Measurements from ENCODE around the gene TIMP2.

TIMP2 gene

DNA sequence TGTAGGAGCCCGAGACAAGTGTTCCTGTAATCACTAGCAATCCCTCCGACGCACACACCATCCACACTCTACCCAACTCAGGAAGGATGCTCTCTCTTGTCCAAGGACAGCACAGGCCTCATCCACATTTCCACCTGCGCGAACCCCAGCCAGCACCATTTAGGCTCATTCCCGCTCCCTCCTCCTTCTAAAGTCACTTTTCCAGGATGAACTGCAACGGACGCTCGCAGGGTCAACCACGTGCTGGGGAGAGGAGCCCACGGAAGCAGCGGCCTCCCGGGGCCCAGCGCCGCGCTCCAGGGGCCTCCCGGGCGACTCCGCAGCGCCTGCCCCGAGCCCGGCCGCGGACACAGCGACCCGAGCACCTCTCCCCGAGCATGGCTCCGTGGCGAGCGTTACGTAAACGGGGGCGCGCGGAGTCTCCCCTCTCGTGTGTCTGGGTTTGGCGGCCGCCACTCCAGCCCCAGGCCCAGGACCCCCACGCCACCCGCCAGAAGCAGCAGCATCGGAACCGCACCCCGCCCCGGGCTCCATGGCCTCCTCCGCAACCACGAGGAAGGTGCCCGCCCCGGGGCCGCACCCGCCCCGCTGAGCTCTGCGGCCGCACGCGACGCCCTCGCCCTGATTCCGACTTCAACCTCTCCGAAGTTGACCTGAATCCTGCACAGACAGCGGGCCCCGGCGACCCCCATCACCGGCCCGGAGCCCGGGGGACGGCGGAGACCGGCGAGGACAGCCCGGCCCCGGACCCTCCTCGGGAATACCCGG lies 85.2 kb downstream of the TIMP2 start:
- H3K36me3 ChIP-seq (ENCODE audit: control insufficient read depth in 1 of 2, insufficient read depth in 2 of 2, low read length in 2 of 2) = peaks cover 27 to 28% of the 10 kb centered on the region in 2 donors
- H3K27ac ChIP-seq (ENCODE audit: low read length) = peak overlapping the region; percentile 91
- no peaks in the 10 kb centered on the region for H3K27me3 ChIP-seq (ENCODE audit: low read depth, low read length)
- peak overlapping the region; percentile 77 to 79 for H3K4me3 ChIP-seq (ENCODE audit: low read depth in 1 of 2, low read length in 2 of 2)
- H3K4me1 ChIP-seq (ENCODE audit: control insufficient read depth in 1 of 2, insufficient read depth in 2 of 2, low read length in 2 of 2) = peaks cover 15 to 22% of the 10 kb centered on the region in 2 donors
- H3K9me3 ChIP-seq (ENCODE audit: control insufficient read depth in 1 of 2, low read length in 2 of 2) = no peaks in the 10 kb centered on the region

DNA sequence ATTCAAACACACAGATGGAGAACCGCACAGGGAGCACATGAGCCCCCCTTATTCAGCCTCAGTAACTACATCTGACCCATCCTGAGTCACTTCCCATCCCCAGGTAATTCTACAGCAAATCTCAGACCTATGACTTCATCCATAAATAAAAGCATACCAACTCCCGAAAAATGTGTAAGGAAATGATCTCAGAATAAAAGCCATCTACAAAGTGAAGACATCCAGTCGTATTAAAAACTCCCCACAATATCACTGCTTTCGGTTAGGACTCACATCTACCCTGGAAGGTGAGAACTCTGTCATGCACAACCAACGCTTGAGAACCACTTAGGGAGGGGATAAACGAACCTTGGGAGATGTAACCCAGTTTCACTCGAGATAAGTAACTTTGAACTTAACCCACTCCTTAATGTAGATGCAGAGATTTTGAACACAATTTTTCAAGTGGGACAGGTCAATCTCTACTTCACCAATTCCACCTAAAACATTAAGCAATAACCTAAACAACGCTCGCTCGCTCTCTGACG lies 85.9 kb downstream of the TIMP2 start:
- Histone ChIP-seq H3K27me3 (ENCODE audit: low read depth, low read length) (no peaks in the 10 kb centered on the region), H3K27ac (ENCODE audit: low read length) (peak overlapping the region; percentile 91), H3K36me3 (ENCODE audit: control insufficient read depth in 1 of 2, insufficient read depth in 2 of 2, low read length in 2 of 2) (peaks cover 32 to 34% of the 10 kb centered on the region in 2 donors), H3K4me3 (ENCODE audit: low read depth in 1 of 2, low read length in 2 of 2) (peak overlapping the region; percentile 77 to 79), H3K4me1 (ENCODE audit: control insufficient read depth in 1 of 2, insufficient read depth in 2 of 2, low read length in 2 of 2) (peaks cover 15 to 22% of the 10 kb centered on the region in 2 donors), H3K9me3 (ENCODE audit: control insufficient read depth in 1 of 2, low read length in 2 of 2) (no peaks in the 10 kb centered on the region)

DNA sequence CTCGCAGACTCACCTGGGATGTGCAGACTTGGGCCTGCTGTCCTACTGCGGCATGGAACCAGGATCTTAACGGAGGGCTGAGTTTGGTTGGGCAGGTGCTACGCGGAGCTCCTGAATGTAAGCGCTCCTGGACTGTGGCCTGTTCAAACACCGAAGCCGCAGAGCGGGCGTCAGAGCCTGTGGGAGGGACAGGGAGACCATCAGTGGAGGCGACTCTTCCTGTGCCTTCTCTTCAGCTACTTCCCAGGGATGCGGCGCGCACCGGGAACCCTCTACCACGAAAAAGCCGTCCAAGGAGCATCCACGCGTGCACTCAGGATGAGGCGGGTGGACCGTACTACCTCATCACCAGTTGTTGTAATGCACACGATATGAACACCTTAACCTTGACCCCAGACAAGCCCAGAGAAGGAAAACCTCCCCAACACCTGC lies 86.6 kb downstream of the TIMP2 start:
- Histone ChIP-seq H3K4me3 (ENCODE audit: low read depth in 1 of 2, low read length in 2 of 2) (peak overlapping the region; percentile 77 to 79), H3K27ac (ENCODE audit: low read length) (peak overlapping the region; percentile 91), H3K4me1 (ENCODE audit: control insufficient read depth in 1 of 2, insufficient read depth in 2 of 2, low read length in 2 of 2) (peaks cover 15 to 22% of the 10 kb centered on the region in 2 donors), H3K27me3 (ENCODE audit: low read depth, low read length) (no peaks in the 10 kb centered on the region), H3K9me3 (ENCODE audit: control insufficient read depth in 1 of 2, low read length in 2 of 2) (no peaks in the 10 kb centered on the region), H3K36me3 (ENCODE audit: control insufficient read depth in 1 of 2, insufficient read depth in 2 of 2, low read length in 2 of 2) (peaks cover 39 to 41% of the 10 kb centered on the region in 2 donors)

DNA sequence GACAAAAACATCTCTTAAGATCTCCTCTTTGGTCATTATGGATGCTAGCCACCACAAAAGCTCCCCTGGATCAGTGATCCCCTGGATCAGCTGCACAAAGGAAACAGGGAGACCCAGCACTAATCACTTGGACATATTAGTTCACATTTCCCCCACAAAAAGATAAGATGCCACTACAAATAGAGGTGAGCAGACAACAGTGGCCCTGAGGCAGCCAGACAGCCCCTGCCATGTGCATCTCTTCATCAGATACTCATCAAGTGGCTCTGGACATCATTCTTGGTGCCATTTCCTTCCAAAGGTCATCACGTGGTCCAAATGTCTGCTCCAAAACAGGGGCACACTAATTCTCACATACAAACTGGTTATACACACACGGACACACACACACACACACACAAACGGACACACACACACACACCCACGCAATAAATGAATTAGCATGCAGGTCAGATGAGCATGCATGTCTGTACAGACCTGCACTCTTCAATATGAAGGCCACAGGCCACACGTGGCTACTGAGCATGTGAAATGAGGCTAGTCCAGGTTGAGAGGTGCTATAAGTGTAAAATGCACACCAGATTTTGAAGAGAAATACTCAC lies 88.7 kb downstream of the TIMP2 start:
- no peak overlapping the region for H3K27ac ChIP-seq (ENCODE audit: low read length)
- no peak overlapping the region for H3K4me3 ChIP-seq (ENCODE audit: low read depth in 1 of 2, low read length in 2 of 2)
- no peaks in the 10 kb centered on the region for H3K27me3 ChIP-seq (ENCODE audit: low read depth, low read length)
- H3K9me3 ChIP-seq (ENCODE audit: control insufficient read depth in 1 of 2, low read length in 2 of 2) = no peaks in the 10 kb centered on the region
- peaks cover 58 to 59% of the 10 kb centered on the region in 2 donors for H3K36me3 ChIP-seq (ENCODE audit: control insufficient read depth in 1 of 2, insufficient read depth in 2 of 2, low read length in 2 of 2)
- H3K4me1 ChIP-seq (ENCODE audit: control insufficient read depth in 1 of 2, insufficient read depth in 2 of 2, low read length in 2 of 2) = peaks cover 13 to 20% of the 10 kb centered on the region in 2 donors

DNA sequence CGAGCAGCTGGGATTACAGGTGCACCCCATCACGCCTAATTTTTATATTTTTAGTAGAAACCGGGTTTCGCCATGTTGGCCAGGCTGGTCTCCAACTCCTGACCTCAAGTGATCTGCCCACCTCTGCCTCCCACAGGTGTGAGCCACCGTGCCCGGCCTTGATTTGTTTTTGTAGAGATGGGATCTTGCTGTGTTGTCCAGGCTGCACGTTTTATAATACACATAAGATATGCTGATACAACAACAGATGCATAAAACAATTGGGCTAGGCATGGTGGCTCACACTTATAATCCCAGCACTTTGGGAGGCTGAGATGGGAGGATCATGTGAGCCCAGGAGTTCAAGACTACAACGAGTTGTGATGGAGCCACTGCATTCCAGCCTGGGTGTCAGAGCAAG lies 90.6 kb downstream of the TIMP2 start:
- H3K9me3 ChIP-seq (ENCODE audit: control insufficient read depth in 1 of 2, low read length in 2 of 2) = no peaks in the 10 kb centered on the region
- H3K4me3 ChIP-seq (ENCODE audit: low read depth in 1 of 2, low read length in 2 of 2) = no peak overlapping the region
- H3K4me1 ChIP-seq (ENCODE audit: control insufficient read depth in 1 of 2, insufficient read depth in 2 of 2, low read length in 2 of 2) = peaks cover 9 to 13% of the 10 kb centered on the region in 2 donors
- H3K27me3 ChIP-seq (ENCODE audit: low read depth, low read length) = no peaks in the 10 kb centered on the region
- no peak overlapping the region for H3K27ac ChIP-seq (ENCODE audit: low read length)
- peaks cover 66 to 72% of the 10 kb centered on the region in 2 donors for H3K36me3 ChIP-seq (ENCODE audit: control insufficient read depth in 1 of 2, insufficient read depth in 2 of 2, low read length in 2 of 2)

DNA sequence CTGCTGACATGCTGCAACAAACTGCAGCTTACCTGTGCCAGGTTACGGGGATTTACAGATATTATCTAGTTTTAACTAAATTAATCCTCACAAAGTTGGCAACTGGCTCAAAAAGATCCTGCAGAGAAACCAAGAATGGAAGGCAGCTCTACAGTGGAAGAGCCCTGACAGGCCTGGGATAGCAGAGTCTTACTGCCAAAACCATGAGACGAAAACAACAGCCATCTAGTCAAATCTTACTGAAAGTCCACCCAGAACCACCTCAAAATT lies 92.7 kb downstream of the TIMP2 start:
- Histone ChIP-seq H3K27me3 (ENCODE audit: low read depth, low read length) (no peaks in the 10 kb centered on the region), H3K4me3 (ENCODE audit: low read depth in 1 of 2, low read length in 2 of 2) (no peak overlapping the region), H3K27ac (ENCODE audit: low read length) (no peak overlapping the region), H3K36me3 (ENCODE audit: control insufficient read depth in 1 of 2, insufficient read depth in 2 of 2, low read length in 2 of 2) (peaks cover 75 to 91% of the 10 kb centered on the region in 2 donors), H3K4me1 (ENCODE audit: control insufficient read depth in 1 of 2, insufficient read depth in 2 of 2, low read length in 2 of 2) (no peaks in the 10 kb centered on the region), H3K9me3 (ENCODE audit: control insufficient read depth in 1 of 2, low read length in 2 of 2) (no peaks in the 10 kb centered on the region)

DNA sequence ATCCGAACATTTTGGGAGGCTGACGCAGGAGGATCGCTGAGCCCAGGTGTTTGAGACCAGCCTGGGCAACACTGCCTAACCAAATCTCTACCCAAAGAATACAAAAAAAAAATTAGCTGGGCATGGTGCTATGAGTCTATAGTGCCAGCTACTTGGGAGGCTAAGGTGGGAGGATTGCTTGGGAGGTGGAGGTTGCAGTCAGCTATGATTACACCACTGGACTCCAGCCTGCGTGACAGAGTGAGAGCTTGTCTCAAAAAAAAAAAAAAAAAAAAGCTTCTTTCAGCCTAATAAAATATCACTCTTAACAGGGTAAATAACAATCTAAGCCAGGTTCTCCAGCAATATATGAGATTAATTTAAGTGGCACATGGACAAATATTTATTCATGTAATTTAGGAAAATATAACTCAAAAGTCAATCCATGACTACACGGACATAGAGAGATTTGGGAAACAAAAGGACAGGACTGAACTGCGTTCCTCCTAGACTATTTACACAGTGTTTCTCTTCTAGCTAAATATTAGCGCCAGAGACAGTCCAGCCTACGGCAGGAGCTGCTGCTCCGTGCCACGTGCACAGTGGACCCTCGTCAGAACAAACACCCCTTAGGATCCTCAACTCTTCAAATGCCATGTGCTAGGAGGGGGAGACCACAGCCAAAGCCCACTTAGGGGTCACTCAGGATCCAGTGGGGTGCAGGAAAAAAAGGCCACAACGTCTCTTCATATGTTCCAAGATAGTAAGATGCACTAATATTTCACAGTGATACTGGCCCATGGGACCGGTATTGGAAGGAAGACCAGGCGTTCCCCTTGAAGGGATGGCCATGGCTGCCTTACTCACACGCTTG lies 93.3 kb downstream of the TIMP2 start:
- Histone ChIP-seq H3K4me3 (ENCODE audit: low read depth in 1 of 2, low read length in 2 of 2) (no peak overlapping the region), H3K36me3 (ENCODE audit: control insufficient read depth in 1 of 2, insufficient read depth in 2 of 2, low read length in 2 of 2) (peaks cover 70 to 92% of the 10 kb centered on the region in 2 donors), H3K4me1 (ENCODE audit: control insufficient read depth in 1 of 2, insufficient read depth in 2 of 2, low read length in 2 of 2) (no peaks in the 10 kb centered on the region), H3K27me3 (ENCODE audit: low read depth, low read length) (no peaks in the 10 kb centered on the region), H3K9me3 (ENCODE audit: control insufficient read depth in 1 of 2, low read length in 2 of 2) (no peaks in the 10 kb centered on the region), H3K27ac (ENCODE audit: low read length) (no peak overlapping the region)

DNA sequence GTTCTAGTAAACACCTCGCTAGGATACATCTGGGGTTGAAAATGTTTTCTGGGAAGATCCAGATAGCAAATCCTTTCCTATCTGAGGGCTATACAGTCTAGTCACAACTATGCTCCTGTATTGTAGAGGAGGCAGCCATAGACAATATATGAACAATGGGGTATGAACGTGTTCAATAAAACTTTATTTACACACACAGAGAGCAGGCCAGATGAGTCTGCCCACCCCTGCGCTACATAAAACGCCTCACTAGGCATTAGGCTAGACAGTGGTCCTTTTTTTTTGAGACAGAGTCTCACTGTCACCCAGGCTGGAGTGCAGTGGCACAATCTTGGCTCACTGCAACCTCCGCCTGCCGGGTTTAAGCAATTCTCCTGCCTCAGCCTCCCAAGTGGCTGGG lies 95.7 kb downstream of the TIMP2 start:
- H3K4me1 ChIP-seq (ENCODE audit: control insufficient read depth in 1 of 2, insufficient read depth in 2 of 2, low read length in 2 of 2) = no peaks in the 10 kb centered on the region
- no peak overlapping the region for H3K4me3 ChIP-seq (ENCODE audit: low read depth in 1 of 2, low read length in 2 of 2)
- peaks cover 71 to 89% of the 10 kb centered on the region in 2 donors for H3K36me3 ChIP-seq (ENCODE audit: control insufficient read depth in 1 of 2, insufficient read depth in 2 of 2, low read length in 2 of 2)
- no peaks in the 10 kb centered on the region for H3K9me3 ChIP-seq (ENCODE audit: control insufficient read depth in 1 of 2, low read length in 2 of 2)
- no peaks in the 10 kb centered on the region for H3K27me3 ChIP-seq (ENCODE audit: low read depth, low read length)
- H3K27ac ChIP-seq (ENCODE audit: low read length) = no peak overlapping the region

DNA sequence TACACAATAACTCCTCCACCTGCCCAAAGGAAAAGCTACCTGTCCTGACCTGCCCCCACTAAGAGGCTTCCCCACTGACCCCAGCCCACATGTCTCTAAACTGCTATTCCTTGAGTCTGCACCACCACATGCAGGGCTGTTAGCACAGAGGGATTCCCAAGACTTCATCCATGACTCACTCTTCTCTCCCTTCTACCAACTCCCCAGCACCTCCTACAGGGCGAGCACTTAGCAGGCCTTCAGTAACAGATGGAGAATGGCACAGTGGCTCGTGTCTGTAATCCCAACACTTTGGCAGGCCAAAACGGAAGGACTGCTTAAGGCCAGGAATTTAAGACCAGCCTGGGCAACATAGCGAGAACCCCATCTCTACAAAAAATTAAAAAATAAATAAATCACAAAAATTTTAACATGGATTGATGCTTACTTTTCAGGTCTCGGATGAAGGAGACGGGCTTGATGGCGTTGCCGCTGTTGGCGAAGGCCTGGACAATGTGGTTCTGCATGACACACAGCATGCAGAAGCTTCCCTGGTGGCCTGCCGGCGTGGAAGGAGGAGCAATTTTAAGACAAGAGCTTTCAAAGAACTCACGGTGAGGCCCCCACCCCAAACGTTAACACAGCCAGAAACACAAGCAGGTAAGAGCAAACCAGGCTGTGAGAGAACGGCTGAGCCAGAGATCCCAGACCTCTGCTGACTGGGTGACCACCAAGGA lies 96.6 kb downstream of the TIMP2 start:
- Histone ChIP-seq H3K27ac (ENCODE audit: low read length) (no peak overlapping the region), H3K4me3 (ENCODE audit: low read depth in 1 of 2, low read length in 2 of 2) (no peak overlapping the region), H3K9me3 (ENCODE audit: control insufficient read depth in 1 of 2, low read length in 2 of 2) (no peaks in the 10 kb centered on the region), H3K36me3 (ENCODE audit: control insufficient read depth in 1 of 2, insufficient read depth in 2 of 2, low read length in 2 of 2) (peaks cover 72 to 89% of the 10 kb centered on the region in 2 donors), H3K27me3 (ENCODE audit: low read depth, low read length) (no peaks in the 10 kb centered on the region), H3K4me1 (ENCODE audit: control insufficient read depth in 1 of 2, insufficient read depth in 2 of 2, low read length in 2 of 2) (no peaks in the 10 kb centered on the region)

DNA sequence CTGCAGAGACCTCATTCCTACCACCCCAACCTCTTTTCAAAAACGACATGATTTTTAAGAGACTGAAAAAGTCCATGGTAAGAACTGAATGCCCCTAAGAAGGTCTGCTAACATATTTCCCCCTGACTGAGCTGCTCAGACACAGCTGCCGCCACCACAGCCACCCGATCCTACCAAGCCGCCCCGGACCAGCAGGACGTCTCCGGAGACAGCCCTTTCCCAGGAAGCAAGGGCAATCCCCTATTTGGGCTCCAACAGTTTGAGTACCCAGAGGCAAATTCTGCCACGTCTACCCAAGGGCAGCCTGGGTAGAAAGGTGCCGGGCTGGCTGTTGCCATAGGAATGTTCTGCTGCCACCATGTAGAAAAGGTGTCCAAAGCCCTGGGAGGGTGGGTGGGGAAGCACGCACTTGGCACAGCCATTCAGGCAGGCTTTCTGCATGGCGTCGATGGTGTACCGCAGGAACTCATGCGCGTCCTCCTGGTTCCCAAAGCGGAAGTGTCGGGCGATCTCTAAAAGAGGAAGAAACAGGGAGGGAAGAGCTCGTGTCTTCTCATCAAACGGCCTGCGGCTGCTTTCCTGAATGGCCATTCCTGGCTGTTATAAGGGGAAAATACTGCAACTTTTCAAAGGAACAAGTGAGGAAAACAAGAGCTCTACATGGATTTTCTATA lies 98.2 kb downstream of the TIMP2 start:
- no peaks in the 10 kb centered on the region for H3K4me1 ChIP-seq (ENCODE audit: control insufficient read depth in 1 of 2, insufficient read depth in 2 of 2, low read length in 2 of 2)
- no peak overlapping the region for H3K27ac ChIP-seq (ENCODE audit: low read length)
- no peaks in the 10 kb centered on the region for H3K27me3 ChIP-seq (ENCODE audit: low read depth, low read length)
- H3K9me3 ChIP-seq (ENCODE audit: control insufficient read depth in 1 of 2, low read length in 2 of 2) = no peaks in the 10 kb centered on the region
- H3K4me3 ChIP-seq (ENCODE audit: low read depth in 1 of 2, low read length in 2 of 2) = no peak overlapping the region
- H3K36me3 ChIP-seq (ENCODE audit: control insufficient read depth in 1 of 2, insufficient read depth in 2 of 2, low read length in 2 of 2) = peaks cover 71 to 87% of the 10 kb centered on the region in 2 donors
